H1 (cell line): Measurements from ENCODE around the gene OR10AD1. TPM values are rescaled to one million over a fixed set of nuclear protein-coding genes. Genes with fewer than 3 reads are reported as not detected.
"Not testable (repeated sequence)": the region's sequence is repeated elsewhere in the genome, so short reads cannot be mapped to it uniquely, and the experiment has no call there.

ENCODE experiments used
- CTCF ChIA-PET: fragments of 300-600 bp; sonication (Branson Sonifier 250); formaldehyde crosslinking; loops from one replicate; lab custom pipeline; 2021; ENCODE audit not compliant: partially characterized antibody; lab: Charles Lee
- POLR2A ChIA-PET: fragments of 300-600 bp; sonication (Branson Sonifier 250); formaldehyde crosslinking; loops from one replicate; lab custom pipeline; 2021; ENCODE audit warnings: inconsistent platforms; ENCODE audit not compliant: partially characterized antibody; lab: Charles Lee
- DNase-seq, 2 experiments: peaks; one replicate each; pipeline versions ENCODE4 v3.0.0 to v3.0.0-alpha.2; 2010 to 2022; ENCODE audit warnings: low spot score in 2 of 2, low read depth in 1 of 2, mixed read lengths in 1 of 2
- FAIRE-seq: peaks from 2 replicates; lab custom pipeline; 2011; peaks lifted over from hg19 to GRCh38; lab: Jason Lieb, UNC
- H2AFZ ChIP-seq: 2 replicates; pipeline ENCODE4 v1.8.1; 2012; ENCODE audit warnings: low read length, inconsistent platforms
- H2AK5ac ChIP-seq: 2 replicates; pipeline ENCODE4 v1.6.1; 2013; ENCODE audit warnings: low read depth, low read length
- H2BK120ac ChIP-seq: replicated peaks from 2 replicates; pipeline ENCODE3; 2013; ENCODE audit warnings: low read depth, low read length, inconsistent platforms
- H2BK12ac ChIP-seq: 2 replicates; pipeline ENCODE4 v1.6.1; 2013; ENCODE audit warnings: low read depth, low read length
- H2BK15ac ChIP-seq: 2 replicates; pipeline ENCODE4 v1.6.1; 2013; ENCODE audit warnings: low read length
- H2BK20ac ChIP-seq: 2 replicates; pipeline ENCODE4 v1.6.1; 2013; ENCODE audit warnings: low read length
- H2BK5ac ChIP-seq: 2 replicates; pipeline ENCODE4 v1.6.1; 2013; ENCODE audit warnings: low read depth, low read length
- H3K14ac ChIP-seq: 2 replicates; pipeline ENCODE4 v1.6.1; 2013; ENCODE audit warnings: inconsistent platforms; ENCODE audit not compliant: insufficient read length
- H3K18ac ChIP-seq: 2 replicates; pipeline ENCODE4 v1.6.1; 2013; ENCODE audit warnings: low read length; ENCODE audit errors: extremely low read depth
- H3K23ac ChIP-seq: 2 replicates; pipeline ENCODE4 v1.6.1; 2013; ENCODE audit warnings: inconsistent platforms; ENCODE audit not compliant: insufficient read length
- H3K23me2 ChIP-seq: 2 replicates; pipeline ENCODE4 v1.6.1; 2013; ENCODE audit warnings: low read depth, low read length
- H3K27ac ChIP-seq: 2 replicates; pipeline ENCODE4 v1.6.1; 2011; ENCODE audit warnings: low read depth, low read length, inconsistent platforms
- H3K27me3 ChIP-seq, 4 experiments: replicated peaks in 1 of 4; 1 replicate in 1 of 4; 2 replicates in 3 of 4; pipeline versions ENCODE4 v1.6.1 to v1.8.1; 2011 to 2013; ENCODE audit warnings: low read length in 3 of 4, mild to moderate bottlenecking in 3 of 4, inconsistent platforms in 2 of 4, mixed read lengths in 2 of 4, moderate library complexity in 1 of 4; ENCODE audit not compliant: control insufficient read depth in 3 of 4, insufficient read depth in 3 of 4; ENCODE audit errors: extremely low read depth in 1 of 4
- H3K36me3 ChIP-seq, 4 experiments: 2 replicates each; pipeline versions ENCODE4 v1.6.1 to v1.8.1; 2011 to 2013; ENCODE audit warnings: mild to moderate bottlenecking in 4 of 4, low read length in 3 of 4, moderate library complexity in 2 of 4, control low read depth in 1 of 4, inconsistent platforms in 1 of 4; ENCODE audit not compliant: insufficient read depth in 4 of 4, control insufficient read depth in 2 of 4
- H3K4ac ChIP-seq: replicated peaks from 2 replicates; pipeline ENCODE3; 2013; ENCODE audit warnings: low read length, low read depth, mixed read lengths, inconsistent platforms; ENCODE audit not compliant: insufficient read length
- H3K4me1 ChIP-seq, 4 experiments: replicated peaks in 1 of 4; 1 replicate in 1 of 4; 2 replicates in 3 of 4; pipeline versions ENCODE4 v1.6.1 to v1.8.1; 2011 to 2013; ENCODE audit warnings: low read length in 3 of 4, inconsistent platforms in 2 of 4, mixed read lengths in 1 of 4; ENCODE audit not compliant: insufficient read depth in 4 of 4, control insufficient read depth in 3 of 4
- H3K4me2 ChIP-seq, 2 experiments: 2 replicates each; pipeline versions ENCODE4 v1.6.1 to v1.8.1; 2011 to 2013; ENCODE audit warnings: low read depth in 2 of 2, low read length in 2 of 2, control low read depth in 1 of 2, inconsistent platforms in 1 of 2, mild to moderate bottlenecking in 1 of 2; ENCODE audit not compliant: insufficient read depth in 1 of 2
- H3K4me3 ChIP-seq, 4 experiments: fragments of 200-600, 300-600 bp in 1 of 4; sonication (generic), shearing (Covaris generic), sonication (Bioruptor Twin) in 1 of 4; 2 replicates each; pipeline versions ENCODE4 v1.5.1 to v1.8.1; 2011 to 2016; ENCODE audit warnings: low read length in 4 of 4, low read depth in 3 of 4, control low read depth in 2 of 4, inconsistent platforms in 2 of 4, mild to moderate bottlenecking in 2 of 4, mixed read lengths in 1 of 4, moderate library complexity in 1 of 4; ENCODE audit not compliant: insufficient read depth in 2 of 4; ENCODE audit errors: extremely low read depth in 1 of 4
- H3K56ac ChIP-seq: replicated peaks from 2 replicates; pipeline ENCODE3; 2013; ENCODE audit warnings: low read depth, mild to moderate bottlenecking, mixed read lengths, low read length, inconsistent platforms; ENCODE audit not compliant: insufficient read length
- H3K79me1 ChIP-seq: 2 replicates; pipeline ENCODE4 v1.6.1; 2013; ENCODE audit warnings: low read depth, low read length, control low read depth
- H3K79me2 ChIP-seq, 2 experiments: 2 replicates each; pipeline versions ENCODE4 v1.6.1 to v1.8.1; 2012 to 2013; ENCODE audit warnings: low read length in 2 of 2, mild to moderate bottlenecking in 2 of 2, inconsistent platforms in 1 of 2; ENCODE audit not compliant: insufficient read depth in 2 of 2, control insufficient read depth in 1 of 2
- H3K9ac ChIP-seq, 4 experiments: replicated peaks in 1 of 4; 1 replicate in 1 of 4; 2 replicates in 3 of 4; pipeline versions ENCODE4 v1.6.1 to v1.8.1; 2011 to 2013; ENCODE audit warnings: low read depth in 3 of 4, low read length in 3 of 4, control low read depth in 2 of 4, mild to moderate bottlenecking in 2 of 4, moderate library complexity in 2 of 4, inconsistent platforms in 1 of 4; ENCODE audit errors: extremely low read depth in 1 of 4
- H3K9me3 ChIP-seq, 2 experiments: 2 replicates each; pipeline versions ENCODE4 v1.6.1 to v1.8.1; 2012 to 2013; ENCODE audit warnings: mild to moderate bottlenecking in 2 of 2, moderate library complexity in 2 of 2, control low read depth in 1 of 2, inconsistent platforms in 1 of 2, low read depth in 1 of 2, low read length in 1 of 2, mixed read lengths in 1 of 2; ENCODE audit not compliant: insufficient read depth in 2 of 2
- H4K20me1 ChIP-seq, 2 experiments: replicated peaks in 1 of 2; 2 replicates each; pipeline versions ENCODE3 to v1.8.1; 2011 to 2013; ENCODE audit warnings: inconsistent platforms in 2 of 2, low read length in 2 of 2, mild to moderate bottlenecking in 1 of 2; ENCODE audit not compliant: insufficient read depth in 2 of 2, control insufficient read depth in 1 of 2
- H4K5ac ChIP-seq: 2 replicates; pipeline ENCODE4 v1.6.1; 2013; ENCODE audit warnings: low read length, low read depth, mixed read lengths, inconsistent platforms; ENCODE audit not compliant: insufficient read length
- H4K8ac ChIP-seq: 2 replicates; pipeline ENCODE4 v1.8.0; 2013; ENCODE audit warnings: mild to moderate bottlenecking, moderate library complexity, low read length, inconsistent platforms; ENCODE audit not compliant: insufficient read depth; ENCODE audit errors: extremely low read depth
- H4K91ac ChIP-seq: replicated peaks from 2 replicates; pipeline ENCODE3; 2013; ENCODE audit warnings: low read length, mixed read lengths, inconsistent platforms; ENCODE audit not compliant: insufficient read length
- BCL11A ChIP-seq, 2 experiments: IDR thresholded peaks; one replicate each; pipeline ENCODE4 v1.6.1; 2011; ENCODE audit warnings: low read depth in 2 of 2, low read length in 2 of 2, mild to moderate bottlenecking in 2 of 2
- FOSL1 ChIP-seq: IDR thresholded peaks from 2 replicates; pipeline ENCODE4 v1.6.1; 2011; ENCODE audit warnings: mild to moderate bottlenecking, low read depth, low read length, moderate library complexity; ENCODE audit not compliant: insufficient read depth
- HDAC2 ChIP-seq, 2 experiments: fragments of 300-600 bp in 1 of 2; sonication (generic) in 1 of 2; IDR thresholded peaks; 2 replicates each; pipeline ENCODE4 v1.6.1; 2011 to 2012; ENCODE audit warnings: low read depth in 2 of 2, low read length in 2 of 2, mild to moderate bottlenecking in 2 of 2, moderate library complexity in 2 of 2, borderline replicate concordance in 1 of 2, inconsistent platforms in 1 of 2
- SAP30 ChIP-seq: fragments of 300-600 bp; sonication (generic); IDR thresholded peaks from 2 replicates; pipeline ENCODE4 v1.7.1; 2012; ENCODE audit warnings: low read length, moderate library complexity, mild to moderate bottlenecking, inconsistent platforms; ENCODE audit not compliant: insufficient read depth, insufficient replicate concordance
- WGBS, 2 experiments: shearing (Covaris generic) in 1 of 2; methylation state at CpG; one replicate each; pipeline versions ENCODE4 v1.1.6 to v1.1.7; 2013 to 2015; ENCODE audit warnings: low lambda C conversion rate in 2 of 2, mixed read lengths in 2 of 2, inconsistent platforms in 1 of 2, low coverage in 1 of 2, missing lambda C conversion rate in 1 of 2; ENCODE audit not compliant: insufficient replicate concordance in 2 of 2, insufficient coverage in 1 of 2, insufficient read length in 1 of 2; ENCODE audit errors: extremely low coverage in 1 of 2, missing lambda C conversion rate in 1 of 2; 5-methylcytosine and 5-hydroxymethylcytosine counted together
- polyA plus RNA-seq, 7 experiments: library from polyadenylated mRNA; depleted of rRNA in 3 of 7; stranded (reverse) in 5 of 7; unstranded in 2 of 7; fragments of >200 nt in 5 of 7; fragments of 200-250 nt in 2 of 7; gene quantifications; 1 replicate in 5 of 7; 2 replicates in 1 of 7; 4 replicates in 1 of 7; pipeline versions ENCODE4 v1.2.1 to v1.2.3, GENCODE V29; 2011 to 2013; ENCODE audit warnings: missing spikeins in 2 of 7, mixed read lengths in 2 of 7
- total RNA-seq: library from RNA; stranded (reverse); fragmentation: NEBNext Ultra II Directional; extraction: Animal tissue kit (Norgen Biotek cat#: 25700); gene quantifications from 2 replicates; pipeline ENCODE4 v1.2.1, GENCODE V29; 2021

Gene OR10AD1
- total and polyA plus RNA-seq, 2 of the 8 experiments (the other 6 are each of a cell fraction or from before 2014, with no cell fraction given) = not detected

DNA sequence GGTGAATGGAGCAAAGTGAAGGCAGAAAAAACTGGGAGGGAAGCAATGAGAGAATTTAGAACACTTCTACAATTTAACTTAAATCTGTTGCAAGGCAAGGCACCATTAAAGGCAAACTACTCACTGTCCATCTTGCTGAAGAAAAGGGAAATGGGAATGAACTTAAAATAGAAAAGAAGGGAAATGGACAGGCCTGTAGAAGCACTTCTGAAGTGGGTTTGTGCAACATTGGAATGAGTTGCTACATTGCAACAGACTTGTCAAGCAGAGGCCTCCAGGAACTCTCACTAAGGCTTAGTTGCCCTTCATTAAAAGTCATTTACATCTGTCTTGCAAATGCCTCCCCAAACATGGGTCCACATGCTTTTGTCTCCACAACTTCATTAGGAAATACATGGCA, 13.7 kb upstream of the OR10AD1 start (continued):
- no peak for TF ChIP-seq FOSL1
- no peak for TF ChIP-seq HDAC2 (IDR thresholded peaks at IDR 0.05; ENCODE audit: borderline replicate concordance in 1 of 2, low read depth in 2 of 2, low read length in 2 of 2)
- no peak for TF ChIP-seq BCL11A (IDR thresholded peaks at IDR 0.05; ENCODE audit: low read depth in 2 of 2, low read length in 2 of 2)
- TF ChIP-seq SAP30 = no peak

DNA sequence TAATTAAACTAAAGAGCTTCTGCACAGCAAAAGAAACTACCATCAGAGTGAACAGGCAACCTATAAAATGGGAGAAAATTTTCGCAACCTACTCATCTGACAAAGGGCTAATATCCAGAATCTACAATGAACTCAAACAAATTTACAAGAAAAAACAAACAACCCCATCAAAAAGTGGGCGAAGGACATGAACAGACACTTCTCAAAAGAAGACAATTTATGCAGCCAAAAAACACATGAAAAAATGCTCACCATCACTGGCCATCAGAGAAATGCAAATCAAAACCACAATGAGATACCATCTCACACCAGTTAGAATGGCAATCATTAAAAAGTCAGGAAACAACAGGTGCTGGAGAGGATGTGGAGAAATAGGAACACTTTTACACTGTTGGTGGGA, 6.4 kb upstream of the OR10AD1 start:
- H3K27ac ChIP-seq, H3K79me2 ChIP-seq, H2BK20ac ChIP-seq, H3K23ac ChIP-seq, H4K8ac ChIP-seq, H3K27me3 ChIP-seq, H4K20me1 ChIP-seq, H3K18ac ChIP-seq, FAIRE-seq, H4K91ac ChIP-seq, H2BK5ac ChIP-seq, POLR2A ChIA-PET, H4K5ac ChIP-seq, H3K9ac ChIP-seq, H2BK12ac ChIP-seq, H3K56ac ChIP-seq, CTCF ChIA-PET, H3K4me3 ChIP-seq, H3K14ac ChIP-seq, H2BK15ac ChIP-seq, H3K4me1 ChIP-seq, H2AFZ ChIP-seq, H3K4me2 ChIP-seq, H3K4ac ChIP-seq, H2AK5ac ChIP-seq, H3K23me2 ChIP-seq, H2BK120ac ChIP-seq, H3K79me1 ChIP-seq, H3K36me3 ChIP-seq, DNase-seq: not testable (repeated sequence)
- peaks cover 10 to 16% of the 10 kb centered on the region in 2 experiments; a peak in 3 of 4 replicates for H3K9me3 ChIP-seq
- 92% methylated on average over 1 of the region's 2 CpGs; no CpG with 5 or more reads in 1 of the 2 experiments for WGBS, 2 experiments
